ENCODE data around the gene PUS10. TPM values are rescaled to one million over a fixed set of nuclear protein-coding genes. Genes with fewer than 3 reads are reported as not detected.

PUS10 gene
- total RNA-seq, 4 donors from 2014 or later: 11.8 to 20.6 (median 16.2) TPM

DNA sequence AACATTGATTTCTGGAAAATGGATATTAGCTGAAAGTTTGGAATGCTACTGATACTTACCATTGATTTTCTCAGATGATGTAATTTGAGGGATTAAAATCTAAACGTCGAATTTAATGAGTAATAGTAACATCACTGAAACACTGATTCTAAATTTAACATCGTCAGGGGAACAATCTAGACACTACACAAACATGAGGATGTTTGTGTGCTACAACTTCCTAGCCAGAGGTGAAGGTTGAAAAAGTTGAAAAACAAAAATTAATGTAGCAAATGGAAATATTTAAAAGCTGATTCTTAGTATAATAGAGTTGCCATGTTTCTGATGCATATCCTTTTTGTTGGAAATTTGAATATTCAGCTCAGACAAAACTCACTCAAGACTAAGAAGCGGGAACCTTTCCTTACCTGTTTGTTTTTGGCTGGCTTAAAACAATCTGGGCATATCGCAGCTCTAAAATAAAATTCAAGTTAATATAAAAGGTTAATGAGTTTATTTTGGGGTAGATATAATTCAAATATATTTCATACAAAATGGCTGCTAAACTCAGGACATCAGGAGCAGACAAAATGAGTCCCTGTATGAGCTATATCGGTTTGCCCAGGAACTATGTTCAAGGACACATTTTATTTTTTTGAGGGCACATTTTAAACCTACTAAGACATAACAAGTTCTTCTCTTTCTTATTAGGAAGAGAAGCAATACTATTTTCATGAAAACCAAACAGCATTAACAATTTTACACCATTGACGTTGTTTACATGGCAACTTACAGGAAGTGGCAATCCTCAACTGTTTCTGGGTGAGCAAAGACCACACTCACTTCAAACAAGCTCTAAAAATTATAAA, 53.2 kb downstream of the PUS10 start:
- no peak overlapping the region for H3K4me3 ChIP-seq (replicated peaks in 1 of 3)
- H3K27me3 ChIP-seq: no peaks in the 10 kb centered on the region
- peaks cover 5 to 21% of the 10 kb centered on the region in 2 donors for H3K4me1 ChIP-seq
- intact Hi-C loops (cut with DNase I): no loop called here
- H3K27ac ChIP-seq: peak overlapping the region in 1 of 3 donors; percentile 40
- TF ChIP-seq POLR2A (IDR thresholded peaks at IDR 0.05): no peak
- TF ChIP-seq CTCF (IDR thresholded peaks at IDR 0.05): no peak
- no peak for DNase-seq
- H3K36me3 ChIP-seq: no peaks in the 10 kb centered on the region
- no peaks in the 10 kb centered on the region for H3K9me3 ChIP-seq
- WGBS, 2 donors: 76 to 79% methylated on average over 7 of the region's 7 CpGs

DNA sequence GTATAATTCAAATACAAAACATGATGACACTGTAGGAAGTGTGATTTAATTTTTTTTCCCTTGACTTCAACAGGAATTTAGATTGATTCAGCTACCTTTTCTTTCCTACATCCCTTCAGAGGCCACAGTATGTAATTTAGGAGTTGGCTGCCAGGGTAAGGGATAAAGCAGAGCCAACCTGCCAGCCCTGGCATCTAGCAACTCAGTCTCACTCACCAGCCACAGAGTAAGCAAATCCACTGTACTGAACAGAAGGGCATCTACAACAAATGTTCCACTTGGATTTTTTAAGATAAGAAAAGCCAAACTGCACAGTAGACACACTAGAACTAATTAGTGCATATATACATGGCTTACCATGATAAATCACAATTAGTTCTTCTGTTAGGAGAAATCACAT, 54.9 kb downstream of the PUS10 start:
- Histone ChIP-seq H3K4me3 (replicated peaks in 1 of 3) (no peak overlapping the region), H3K9me3 (no peaks in the 10 kb centered on the region), H3K27ac (no peak overlapping the region), H3K27me3 (no peaks in the 10 kb centered on the region), H3K36me3 (no peaks in the 10 kb centered on the region), H3K4me1 (peaks cover 13 to 28% of the 10 kb centered on the region in 2 donors)
- peak in 1 of 2 donors; percentile 23 for DNase-seq
- intact Hi-C loops (cut with DNase I): no loop called here
- no peak for TF ChIP-seq POLR2A (IDR thresholded peaks at IDR 0.05)

DNA sequence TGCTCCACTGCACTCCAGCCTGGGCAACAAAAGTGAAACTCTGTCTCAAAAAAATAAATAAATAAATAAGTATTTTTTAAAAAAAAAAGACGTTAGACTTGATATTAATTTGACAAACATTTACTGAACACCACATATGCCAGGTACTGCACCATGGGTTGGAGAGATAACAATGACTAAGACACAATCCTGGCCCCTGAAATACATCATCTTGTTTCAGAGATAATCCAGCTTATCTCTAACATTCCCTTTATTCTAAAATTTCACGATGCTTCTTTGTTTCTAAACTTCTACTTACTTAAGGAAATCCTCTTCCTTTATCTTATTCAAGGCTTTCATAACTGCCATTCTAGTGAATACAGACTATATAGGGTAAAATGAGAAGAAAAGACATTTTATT, 55.5 kb downstream of the PUS10 start:
- TF ChIP-seq POLR2A (IDR thresholded peaks at IDR 0.05): no peak
- TF ChIP-seq CTCF (IDR thresholded peaks at IDR 0.05): no peak
- intact Hi-C loops (cut with DNase I): no loop called here
- Histone ChIP-seq H3K9me3 (no peaks in the 10 kb centered on the region), H3K36me3 (no peaks in the 10 kb centered on the region), H3K4me3 (replicated peaks in 1 of 3) (no peak overlapping the region), H3K4me1 (peaks cover 16 to 28% of the 10 kb centered on the region in 2 donors), H3K27ac (no peak overlapping the region), H3K27me3 (no peaks in the 10 kb centered on the region)
- WGBS, 2 donors: 89 to 91% methylated on average over 2 of the region's 2 CpGs
- no peak for DNase-seq

- Histone ChIP-seq H3K27ac (peak overlapping the region; percentile 5 to 25 (median 11)), H3K36me3 (no peaks in the 10 kb centered on the region), H3K4me3 (replicated peaks in 1 of 3) (no peak overlapping the region), H3K27me3 (no peaks in the 10 kb centered on the region), H3K4me1 (peaks cover 17 to 28% of the 10 kb centered on the region in 2 donors), H3K9me3 (no peaks in the 10 kb centered on the region)
- intact Hi-C loops (cut with DNase I): no loop called here
- no peak for DNase-seq
- WGBS, 2 donors: 58 to 61% methylated on average over 4 of the region's 4 CpGs
- no peak for TF ChIP-seq POLR2A (IDR thresholded peaks at IDR 0.05)
- TF ChIP-seq CTCF (IDR thresholded peaks at IDR 0.05): no peak
Observed at GRCh38 chr2:60961457-60961856, 56.6 kb downstream of the PUS10 start.

GRCh38 chr2:60960706-60961105, 57.3 kb downstream of the PUS10 start:
- Histone ChIP-seq H3K4me1 (peaks cover 17 to 24% of the 10 kb centered on the region in 2 donors), H3K36me3 (no peaks in the 10 kb centered on the region), H3K4me3 (replicated peaks in 1 of 3) (no peak overlapping the region), H3K9me3 (no peaks in the 10 kb centered on the region), H3K27ac (peak overlapping the region; percentile 5 to 25 (median 11)), H3K27me3 (no peaks in the 10 kb centered on the region)
- 91 to 93% methylated on average over 1 of the region's 1 CpG for WGBS, 2 donors
- intact Hi-C loops (cut with DNase I): no loop called here
- TF ChIP-seq CTCF (IDR thresholded peaks at IDR 0.05): no peak
- no peak for TF ChIP-seq POLR2A (IDR thresholded peaks at IDR 0.05)
- DNase-seq: no peak
